GM19025 (cell line): ENCODE measurements around the gene ECI1.
"Not testable (repeated sequence)": the region's sequence is repeated elsewhere in the genome, so short reads cannot be mapped to it uniquely, and the experiment has no call there.

Experiments
- ATAC-seq: cut with Tn5 transposase; IDR thresholded peaks from one replicate; pipeline ENCODE4 v1.9.1; 2021; ENCODE audit warnings: mild to moderate bottlenecking, low read depth, moderate library complexity; ENCODE audit not compliant: unreplicated experiment

ECI1 gene

GRCh38 chr16:2213817-2214718 lies 37.3 kb downstream of the ECI1 start:
- ATAC-seq = peak; percentile 2

- ATAC-seq = no peak
These were observed 38.7 kb downstream of the ECI1 start for GRCh38 chr16:2212362-2213324.

GRCh38 chr16:2211923-2212347 lies 39.5 kb downstream of the ECI1 start:
- ATAC-seq = no peak

GRCh38 chr16:2210386-2211365 lies 40.7 kb downstream of the ECI1 start, which contains the start of gene BRICD5:
Gene BRICD5 (minus strand): TSS chr16:2210863. CDS start chr16:2210833, 30 bp downstream.
- ATAC-seq = no peak

- ATAC-seq = no peak
These were observed 41.4 kb downstream of the ECI1 start for GRCh38 chr16:2210009-2210332.

- ATAC-seq = no peak
These were observed 42.0 kb downstream of the ECI1 start for GRCh38 chr16:2209258-2210008.

GRCh38 chr16:2208772-2209171 lies 42.6 kb downstream of the ECI1 start:
- ATAC-seq = no peak

GRCh38 chr16:2208308-2208707 lies 43.1 kb downstream of the ECI1 start:
- no peak for ATAC-seq

- ATAC-seq = no peak
These were observed 43.5 kb downstream of the ECI1 start for GRCh38 chr16:2207872-2208271.

GRCh38 chr16:2206780-2207433 lies 44.5 kb downstream of the ECI1 start:
- ATAC-seq = no peak

- no peak for ATAC-seq
These were observed 45.0 kb downstream of the ECI1 start for GRCh38 chr16:2206420-2206779.

GRCh38 chr16:2205967-2206313 lies 45.4 kb downstream of the ECI1 start:
- ATAC-seq = peak; percentile 5

GRCh38 chr16:2205104-2205966 lies 46.1 kb downstream of the ECI1 start, which contains the start of gene MLST8:
Gene MLST8 (plus strand): TSS chr16:2205454. CDS start chr16:2206086, 632 bp downstream.
- ATAC-seq = peak; percentile 66

- no peak for ATAC-seq
These were observed 46.8 kb downstream of the ECI1 start for GRCh38 chr16:2204416-2205103.

- not testable (repeated sequence) for ATAC-seq
These were observed 48.2 kb downstream of the ECI1 start for GRCh38 chr16:2203119-2203688.

- ATAC-seq = no peak
These were observed 51.1 kb downstream of the ECI1 start for GRCh38 chr16:2200313-2200712.

GRCh38 chr16:2199621-2200139 lies 51.7 kb downstream of the ECI1 start:
- ATAC-seq = no peak
